Stromal cell of bone marrow (primary cell): ENCODE measurements around the gene SOX9.

Experiments
- DNase-seq: peaks from one replicate; pipeline ENCODE4 v3.0.0-alpha.2; 2012; ENCODE audit warnings: low read depth

SOX9 gene

GRCh38 chr17:72120642-72121163 is at the start of gene SOX9:
TSS of gene SOX9 (plus strand) at chr17:72121020. CDS start at chr17:72121392, 372 bp downstream.
- peak; percentile 96 for DNase-seq

GRCh38 chr17:72071330-72071729 is 49.5 kb upstream of the SOX9 start:
- no peak for DNase-seq

DNA sequence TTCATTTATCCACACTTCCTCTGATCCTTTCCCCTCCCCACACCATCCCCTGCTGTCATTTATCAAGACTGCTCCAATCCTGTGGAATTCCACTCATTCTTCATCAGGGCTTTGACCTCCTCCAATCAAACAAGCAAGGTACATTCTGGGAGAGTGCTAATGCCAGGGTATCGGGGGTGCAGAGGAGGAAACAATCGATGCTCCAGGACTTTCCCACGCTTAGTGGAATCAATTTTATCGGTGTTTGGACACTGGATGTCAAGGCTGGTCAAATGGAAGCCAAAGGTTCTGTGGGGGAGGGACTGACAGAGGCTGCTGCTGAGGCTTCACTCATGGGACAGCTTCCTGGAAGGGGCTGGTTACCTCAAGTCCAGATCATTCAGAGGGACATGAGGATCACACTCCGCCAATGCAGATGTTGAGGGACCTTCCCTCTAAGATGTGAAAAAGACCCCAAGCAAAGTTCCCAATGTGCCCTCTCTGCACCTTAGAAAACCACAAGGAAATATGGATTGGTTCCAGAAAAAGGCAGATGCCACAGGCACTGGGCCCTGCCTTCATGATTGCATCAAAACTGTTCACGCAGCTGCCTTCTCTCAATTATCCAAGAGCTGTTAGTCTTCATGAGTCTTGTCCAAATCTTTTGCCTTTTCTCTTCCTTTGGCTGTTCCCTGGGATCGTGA is 44.7 kb upstream of the SOX9 start:
- DNase-seq, result no peak

DNA sequence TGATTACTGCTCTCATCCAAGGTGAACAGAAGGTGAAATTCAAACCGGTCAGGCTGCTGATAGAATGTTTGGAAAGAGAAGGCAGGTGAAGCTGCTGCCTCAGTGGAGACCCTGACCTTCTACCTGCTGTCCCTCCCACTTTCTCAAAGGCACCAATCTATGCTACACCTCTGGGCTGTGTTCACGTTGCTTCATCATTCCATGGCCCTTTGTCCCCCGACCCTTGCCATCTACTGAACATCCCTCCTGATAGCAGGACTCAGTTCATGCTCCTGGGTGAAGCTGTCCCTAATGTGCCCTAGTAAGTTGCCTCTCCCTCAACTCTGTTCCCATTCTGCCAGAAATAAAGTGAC is 44.2 kb upstream of the SOX9 start:
- DNase-seq, result no peak

DNA sequence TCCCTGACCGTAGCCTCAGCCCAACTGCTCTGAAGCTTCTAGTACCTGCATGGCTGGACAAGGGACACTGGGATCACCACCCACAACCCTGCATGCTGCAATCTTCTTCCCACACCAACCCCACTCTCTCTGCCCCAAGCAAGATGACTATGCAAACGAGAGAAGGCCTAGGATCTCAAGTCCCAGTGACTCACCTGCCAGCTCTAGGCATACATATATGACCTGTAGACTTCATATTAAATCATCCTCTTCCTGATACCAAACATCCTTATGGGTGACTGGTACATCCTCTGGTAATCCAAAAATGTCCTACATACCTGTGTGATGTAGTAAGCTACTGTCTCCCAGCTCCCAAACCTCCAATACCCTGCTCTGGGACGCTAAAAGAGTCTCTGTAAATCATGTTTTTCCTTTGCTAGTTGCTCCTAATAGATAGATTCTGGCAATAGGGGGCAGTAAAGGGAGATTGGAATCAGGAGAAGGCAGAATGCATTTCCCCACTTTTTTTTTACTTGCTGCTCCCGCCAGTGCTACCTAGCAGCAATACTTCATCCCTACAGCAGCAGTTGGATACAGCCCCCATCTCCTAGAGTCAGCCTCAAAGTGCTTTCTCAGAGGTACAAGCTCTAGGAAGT is 43.4 kb upstream of the SOX9 start:
- no peak for DNase-seq

- DNase-seq, result peak; percentile 28
Observed at GRCh38 chr17:72079700-72080099, 41.1 kb upstream of the SOX9 start.

DNA sequence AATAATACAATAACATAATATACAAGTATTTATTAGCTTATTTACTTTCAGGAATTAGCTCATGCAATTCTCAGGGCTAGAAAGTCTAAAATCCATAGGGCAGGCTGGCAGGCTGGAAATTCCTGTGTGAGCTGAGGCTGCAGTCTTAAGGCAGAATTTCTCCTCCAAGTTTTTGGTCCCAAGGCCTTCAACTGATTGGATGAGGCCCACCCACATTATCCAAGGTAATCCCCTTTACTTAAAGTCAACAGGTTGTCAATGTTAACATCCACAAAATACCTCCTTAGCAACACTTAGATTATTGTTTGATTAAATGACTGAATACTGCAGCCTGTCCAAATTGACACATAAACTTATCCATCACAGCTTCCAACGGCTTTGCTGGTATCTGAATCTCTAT is 32.9 kb upstream of the SOX9 start:
- no peak for DNase-seq

DNA sequence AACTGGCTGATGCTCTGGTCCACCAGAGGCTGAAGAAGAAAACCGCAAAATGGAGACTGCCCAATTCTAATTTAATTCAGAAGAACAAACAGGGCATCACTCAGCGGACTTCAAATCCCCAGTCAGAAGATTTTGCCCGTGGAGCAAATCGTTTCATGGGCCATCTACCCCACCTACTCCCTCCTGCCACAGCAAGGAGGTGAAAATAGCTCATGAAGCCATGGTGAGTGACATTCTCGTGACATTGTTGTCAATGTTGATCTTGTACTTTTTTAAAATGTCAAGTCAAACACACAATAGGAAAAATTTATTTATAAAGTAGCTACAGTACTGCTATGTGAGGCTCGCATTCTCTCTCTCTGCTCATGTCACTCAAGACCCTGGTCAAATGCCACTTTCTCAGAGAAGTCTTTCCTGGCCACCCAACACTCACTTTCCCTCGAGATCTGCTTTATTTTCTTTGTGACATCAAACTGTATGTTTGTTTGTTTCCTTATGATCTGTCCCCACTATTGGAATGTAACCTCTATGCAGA is 31.3 kb upstream of the SOX9 start:
- no peak for DNase-seq

- peak; percentile 12 for DNase-seq
Observed at GRCh38 chr17:72090108-72090507, 30.7 kb upstream of the SOX9 start.

DNA sequence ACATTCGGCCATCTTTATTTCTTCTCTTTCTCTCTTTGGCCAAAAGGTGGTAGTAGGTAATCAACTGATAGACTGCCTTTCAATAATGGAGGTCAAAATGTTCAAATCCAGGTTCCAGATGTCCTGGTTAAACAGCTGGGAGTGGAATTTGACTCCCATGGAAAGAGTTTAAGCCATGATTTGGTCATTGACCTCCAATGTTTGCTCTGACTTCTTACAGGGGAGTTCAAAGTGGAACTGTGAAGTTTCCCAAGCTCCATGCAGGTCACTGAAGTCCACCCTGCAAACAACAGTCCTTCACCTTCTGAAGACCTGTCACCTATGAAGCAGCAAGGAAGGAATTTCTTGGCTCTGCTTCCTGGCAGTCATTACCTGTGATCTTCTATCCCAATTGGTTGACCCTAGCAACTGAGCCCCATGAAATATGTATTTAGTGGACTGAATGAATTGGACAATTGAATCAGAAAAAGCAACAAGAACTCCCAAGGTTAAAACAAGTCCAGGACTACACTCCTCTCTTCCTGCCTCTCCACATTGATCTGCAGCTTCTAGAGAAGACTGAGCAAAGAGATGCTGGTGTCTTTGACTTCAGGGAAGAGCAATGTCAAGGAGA is 28.0 kb upstream of the SOX9 start:
- no peak for DNase-seq

GRCh38 chr17:72093707-72094106 is 27.1 kb upstream of the SOX9 start:
- DNase-seq, result no peak

DNA sequence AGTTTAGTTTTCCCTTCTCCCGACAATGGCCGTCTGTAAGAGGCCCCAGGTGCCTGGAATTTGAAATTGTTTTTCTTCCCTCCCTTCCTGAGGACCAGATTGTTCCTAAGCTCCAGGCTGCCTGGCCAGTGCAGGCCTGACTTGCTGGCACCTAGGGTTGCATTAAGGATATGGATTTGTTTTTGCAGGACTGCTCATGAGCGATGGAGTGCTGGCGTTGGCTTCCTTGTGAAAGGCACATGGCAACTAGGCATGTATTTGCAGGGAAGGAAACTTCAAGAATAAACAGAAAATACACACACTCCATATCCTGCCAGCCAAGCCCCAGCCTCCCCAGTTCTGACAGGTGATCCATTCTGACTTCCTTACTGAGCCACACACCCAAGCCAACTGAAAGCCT is 25.5 kb upstream of the SOX9 start:
- DNase-seq, result no peak

DNA sequence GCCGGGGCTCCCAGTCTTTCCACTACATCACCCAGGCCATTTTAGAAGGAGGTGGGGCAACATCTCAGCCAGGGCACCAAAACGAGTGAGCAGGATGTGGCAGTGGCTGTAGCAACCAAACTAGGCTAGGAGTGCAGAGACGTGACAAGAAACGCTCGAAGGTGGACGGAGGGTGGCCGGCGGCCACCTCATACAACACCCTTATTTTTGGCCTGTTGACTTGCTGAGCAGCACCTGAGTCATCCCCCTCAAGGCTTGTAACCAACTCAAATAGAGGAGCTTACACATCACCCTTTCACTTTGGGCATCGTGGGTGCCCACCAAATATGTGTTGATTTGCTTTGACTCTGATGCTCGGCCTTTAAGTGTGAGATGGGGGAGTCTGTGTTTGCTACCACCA is 23.7 kb upstream of the SOX9 start:
- DNase-seq, result no peak

DNA sequence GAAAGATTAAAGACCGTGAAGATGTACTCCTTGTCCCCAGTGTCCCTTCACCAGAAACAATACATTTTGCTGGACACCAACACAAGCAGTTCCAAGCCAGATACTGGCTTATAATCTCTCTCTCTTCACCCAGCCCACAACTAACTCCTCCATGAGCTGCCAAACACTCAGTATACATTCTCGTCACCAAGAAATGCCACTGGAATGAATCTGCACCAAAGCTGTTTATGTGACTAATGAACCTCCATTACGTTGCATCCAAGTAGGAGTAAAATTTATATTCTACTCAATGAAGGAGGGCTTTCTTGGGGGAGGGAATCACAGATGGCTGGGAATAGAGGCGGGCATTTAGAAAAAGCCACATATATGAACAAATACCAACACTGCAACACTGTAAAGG is 20.9 kb upstream of the SOX9 start:
- no peak for DNase-seq

DNA sequence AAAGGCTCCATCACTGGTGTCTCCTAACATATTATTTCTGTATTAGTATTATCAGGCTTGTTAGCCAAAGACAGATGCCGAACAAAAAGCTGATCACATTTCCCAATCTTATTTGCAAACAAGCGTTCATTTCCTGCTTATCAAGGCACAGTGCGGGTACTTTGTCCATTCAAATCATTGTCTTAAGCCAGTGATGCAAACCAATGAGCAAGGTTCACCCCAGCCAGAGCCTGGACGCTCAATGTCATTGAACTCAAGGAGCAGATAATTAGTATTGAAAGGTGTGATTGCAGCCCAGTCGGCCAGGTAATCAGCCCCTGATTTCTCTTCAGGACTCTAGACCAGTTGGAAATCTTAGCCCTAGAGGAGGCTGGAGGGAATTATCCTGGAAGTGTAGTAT is 20.4 kb upstream of the SOX9 start:
- DNase-seq, result no peak

DNA sequence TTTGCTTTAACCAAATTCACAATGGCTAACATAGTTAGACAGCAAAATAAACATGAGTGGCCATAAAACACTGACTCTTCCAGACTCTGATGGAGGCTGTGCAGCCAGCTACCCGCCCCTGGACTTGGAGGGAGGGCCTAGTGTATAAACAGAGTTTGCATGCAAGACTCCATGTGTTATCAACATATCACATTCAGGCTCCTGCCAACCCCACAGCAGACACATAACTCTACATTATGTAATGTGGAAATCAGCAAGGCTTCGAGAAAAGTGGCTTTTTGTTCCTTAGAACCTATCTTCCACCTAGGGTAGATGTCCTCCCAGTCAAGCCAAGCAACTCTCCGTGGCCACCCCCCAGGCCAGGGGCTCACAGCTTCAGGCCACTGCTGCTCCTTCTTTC is 19.3 kb upstream of the SOX9 start:
- no peak for DNase-seq

- DNase-seq, result no peak
Observed at GRCh38 chr17:72102366-72102765, 18.5 kb upstream of the SOX9 start.

DNA sequence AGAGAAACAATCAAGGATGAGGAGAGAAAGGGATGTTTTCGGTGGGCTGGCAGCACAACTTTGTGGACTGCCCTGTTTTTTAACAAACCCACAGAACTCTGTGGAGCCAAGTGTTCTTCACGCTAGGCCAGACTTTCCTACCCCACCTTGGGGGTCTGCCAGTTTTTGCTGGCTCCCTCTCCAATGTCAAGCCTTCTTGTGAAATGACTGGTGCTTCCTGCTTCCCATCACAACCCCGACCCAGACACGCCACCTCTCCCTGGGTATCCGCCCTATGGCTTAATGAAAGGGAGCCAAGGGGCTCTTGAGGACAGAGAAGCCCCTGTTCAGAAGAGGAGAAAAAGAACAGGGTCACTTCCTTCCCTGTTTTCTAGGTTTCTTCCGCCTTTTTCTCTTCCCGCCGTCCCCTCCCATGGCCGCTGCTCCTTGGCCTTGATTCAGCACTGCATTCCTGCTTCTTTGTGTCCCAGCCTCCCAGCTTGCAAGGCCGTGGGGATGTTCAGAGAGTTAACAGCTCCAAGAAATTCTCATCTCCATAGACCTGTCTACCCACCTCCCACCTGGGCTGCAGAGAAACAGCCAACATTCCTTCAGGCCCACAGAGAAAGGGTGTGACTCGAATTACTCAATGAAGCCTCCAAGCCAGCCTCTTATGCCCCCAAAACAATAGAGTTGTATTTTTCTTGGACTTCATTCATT is 16.5 kb upstream of the SOX9 start:
- no peak for DNase-seq

DNA sequence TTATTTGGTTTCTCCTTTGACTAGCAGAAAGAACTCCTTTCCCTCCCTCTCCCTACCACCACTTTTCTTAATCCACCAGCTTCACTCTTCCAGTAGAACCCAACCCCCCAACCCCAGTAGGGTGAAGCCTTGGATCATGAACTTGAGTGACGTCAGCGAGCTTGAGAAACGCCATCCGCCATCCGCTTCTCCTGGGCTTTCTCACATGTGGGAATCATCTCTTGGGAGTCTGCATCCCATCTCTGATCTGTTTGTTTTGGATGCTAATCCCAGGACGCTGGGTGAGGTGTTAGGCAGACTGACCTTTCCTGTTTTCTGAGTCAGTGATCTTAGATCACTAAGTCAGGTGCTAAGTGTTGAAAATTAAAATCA is 16.0 kb upstream of the SOX9 start:
- DNase-seq, result no peak

DNA sequence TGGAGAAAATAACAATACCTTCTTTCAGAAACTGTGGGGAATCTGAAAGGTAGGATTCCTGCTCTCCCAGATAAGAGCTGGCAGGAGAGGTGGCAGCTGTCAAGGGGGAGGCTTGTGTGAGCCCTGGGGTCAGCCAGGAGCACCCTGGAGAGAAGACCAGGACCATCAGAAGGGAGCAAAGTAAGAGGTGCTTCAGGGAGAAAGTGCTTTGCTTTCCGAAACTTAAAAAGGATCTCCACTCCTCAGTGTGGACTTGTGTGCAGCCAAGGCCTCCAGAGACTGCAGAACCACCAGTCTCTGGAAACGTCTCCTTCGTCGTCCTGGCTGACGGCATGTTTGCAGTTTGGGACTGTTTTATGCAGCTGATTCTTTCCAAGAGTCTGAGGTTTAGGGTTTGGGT is 13.7 kb upstream of the SOX9 start:
- no peak for DNase-seq

- no peak for DNase-seq
Observed at GRCh38 chr17:72110231-72110941, 10.4 kb upstream of the SOX9 start.

- DNase-seq, result no peak
Observed at GRCh38 chr17:72110942-72111318, 9.9 kb upstream of the SOX9 start.
